ENCODE data around the gene TUBGCP2.
"Not testable (repeated sequence)": the region's sequence is repeated elsewhere in the genome, so short reads cannot be mapped to it uniquely, and the experiment has no call there.

Gene TUBGCP2

DNA sequence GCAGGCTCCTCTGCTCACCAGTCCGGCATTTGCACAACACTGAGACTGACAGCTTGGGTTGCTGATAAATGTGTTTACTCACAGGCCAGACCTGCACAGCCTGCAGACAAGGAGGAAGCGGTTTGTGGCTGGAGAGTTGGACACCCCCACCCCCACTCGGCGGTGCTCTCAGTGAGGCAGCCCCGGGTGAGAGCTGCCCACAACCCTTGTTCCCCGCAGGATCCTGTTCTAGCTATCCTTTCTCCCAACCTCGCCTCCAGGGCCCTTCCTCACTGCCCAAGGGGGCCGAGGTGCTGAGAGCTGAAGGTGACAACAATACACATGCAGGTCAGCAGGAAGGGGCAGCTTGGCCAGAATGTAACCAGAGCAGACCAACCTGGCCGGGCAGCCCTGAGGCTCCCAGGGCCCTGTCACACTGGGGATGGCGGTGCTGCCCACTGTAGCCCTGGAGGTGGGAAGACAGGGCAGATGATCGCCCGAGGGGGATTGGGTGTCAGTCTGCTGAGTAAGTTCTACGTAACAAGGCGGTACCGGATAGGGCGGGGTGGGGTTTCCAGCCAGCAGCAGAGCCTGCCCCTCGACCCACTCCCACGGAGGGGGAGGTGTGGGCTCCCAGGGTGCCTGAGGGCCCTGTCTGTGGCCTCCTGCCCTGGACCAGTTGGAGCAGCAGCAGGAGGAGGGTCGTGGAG, 30.0 kb downstream of the TUBGCP2 start:
- DNase-seq (ENCODE audit: low spot score): no peak

DNA sequence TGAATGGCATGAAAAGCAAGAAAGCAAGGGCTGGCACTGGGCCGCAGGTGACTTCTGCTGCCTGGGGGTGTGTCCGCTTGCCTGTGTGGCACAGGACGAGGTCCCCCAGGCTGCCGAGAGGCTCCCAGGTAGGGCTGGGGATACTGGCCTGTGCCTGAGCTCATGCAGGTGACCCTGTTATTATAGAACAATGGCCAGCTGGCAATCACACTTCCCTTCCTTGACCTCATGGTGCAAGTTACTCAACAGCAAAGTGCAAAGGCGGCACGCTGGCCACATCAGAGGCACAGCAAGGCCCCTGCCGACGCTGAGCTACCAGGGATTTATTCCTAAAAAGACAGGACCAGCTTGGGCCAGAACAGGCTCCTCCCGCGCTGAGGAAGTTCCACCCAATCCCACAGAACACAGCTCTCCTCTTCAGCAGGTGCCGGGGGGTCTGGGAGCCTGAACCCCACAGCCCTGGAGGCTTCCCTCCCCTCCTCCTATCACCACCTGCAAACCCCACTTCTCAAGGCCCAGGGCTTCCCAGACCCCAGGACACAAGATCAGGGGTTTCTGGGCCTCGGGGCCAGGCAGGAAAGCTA, 30.6 kb downstream of the TUBGCP2 start:
- DNase-seq (ENCODE audit: low spot score): no peak

DNA sequence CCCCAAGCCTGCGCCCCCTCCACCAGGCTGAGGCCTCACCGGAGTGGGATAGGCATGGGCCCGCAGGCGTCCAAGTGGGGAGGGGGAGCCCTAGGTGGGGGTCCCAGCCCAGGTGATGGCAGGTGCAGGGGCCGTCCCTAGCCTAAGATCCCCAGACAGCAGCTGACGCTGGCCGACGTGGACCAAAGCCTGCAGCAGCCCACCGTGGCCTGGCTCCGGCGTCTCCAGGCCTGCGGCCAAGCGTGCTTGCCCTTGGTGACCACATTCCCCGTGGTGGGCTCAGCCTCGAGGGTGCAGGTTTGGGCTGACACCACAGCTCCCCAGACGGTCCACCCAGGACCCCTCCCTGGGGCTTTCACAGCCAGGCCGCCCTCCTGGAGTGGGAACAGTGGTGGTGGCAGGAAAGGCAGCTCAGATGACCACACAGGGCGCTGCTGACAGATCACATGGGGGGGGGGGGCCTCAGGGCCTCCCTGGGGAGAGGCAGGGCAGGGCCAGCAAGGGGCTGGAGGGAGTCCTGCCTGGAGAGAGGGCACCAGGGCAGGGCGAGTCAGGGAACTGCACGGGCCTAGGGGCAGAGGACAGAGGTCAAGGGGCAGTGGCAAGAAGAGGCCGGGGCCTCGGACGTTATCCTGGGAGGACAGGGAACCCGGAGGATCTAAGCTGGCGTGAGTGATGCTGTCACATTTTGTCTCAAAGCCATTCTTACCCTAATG, 31.2 kb downstream of the TUBGCP2 start:
- DNase-seq (ENCODE audit: low spot score): no peak

DNA sequence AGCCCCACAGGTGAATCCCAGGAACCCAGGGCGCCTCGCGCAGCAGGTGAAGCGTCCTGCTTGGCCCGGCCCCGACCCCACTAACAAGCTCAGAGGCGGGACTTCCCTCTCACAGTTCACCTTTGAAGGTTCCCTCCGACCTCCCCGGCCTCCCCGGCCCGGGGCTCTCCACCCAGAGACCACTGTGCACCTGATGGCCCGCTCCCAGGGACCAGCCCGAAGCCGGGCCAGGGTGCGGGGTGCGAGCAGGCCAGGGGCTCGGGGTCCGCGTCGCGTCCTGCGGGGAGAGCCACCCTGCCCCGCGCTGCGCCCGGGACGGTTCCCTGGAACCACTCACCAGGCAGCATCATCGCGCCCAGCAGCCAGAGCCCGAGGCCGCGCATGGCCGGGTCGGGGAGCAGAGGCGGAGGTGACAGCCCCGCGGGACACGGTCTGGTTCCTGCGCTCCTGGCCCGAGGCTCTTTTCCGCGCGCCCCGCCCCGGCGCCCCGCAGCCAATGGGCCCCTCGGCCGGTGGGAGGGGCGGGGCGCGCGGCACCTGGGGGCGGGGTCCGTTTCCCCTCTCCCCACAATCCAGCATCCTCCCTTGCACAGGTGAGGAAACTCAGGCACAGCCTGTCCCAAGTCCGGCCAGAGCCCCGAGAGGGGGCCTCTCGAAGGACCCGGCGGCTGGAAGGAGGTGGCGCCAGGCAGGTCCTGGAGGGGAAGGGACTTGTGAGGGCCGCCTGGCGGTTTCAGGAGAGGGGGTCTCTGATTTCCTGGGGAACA, 32.1 kb downstream of the TUBGCP2 start, which contains the start of gene ADAM8:
ADAM8 (minus strand) TSS at position 434 of the 767 bp plus-strand sequence; CDS start at position 383, 51 bp downstream.
- DNase-seq (ENCODE audit: low spot score): peak; percentile 62

DNA sequence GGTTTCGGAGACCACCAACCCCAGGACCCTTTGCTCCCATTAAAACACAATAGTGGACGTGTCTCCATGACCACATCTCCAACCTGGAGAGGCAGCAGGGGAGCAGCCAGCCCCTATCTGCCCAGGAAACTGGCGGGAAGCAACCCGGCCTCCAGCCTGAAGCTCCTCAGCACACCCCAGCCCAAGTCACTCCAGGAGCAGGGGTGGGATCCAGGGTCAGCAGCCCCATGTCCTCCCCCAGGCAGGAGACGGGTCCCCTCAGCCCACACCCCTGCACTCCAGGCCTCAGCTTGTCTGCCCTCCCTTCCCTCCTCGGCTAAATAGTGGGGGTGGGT, 32.6 kb downstream of the TUBGCP2 start:
- no peak for DNase-seq (ENCODE audit: low spot score)

DNA sequence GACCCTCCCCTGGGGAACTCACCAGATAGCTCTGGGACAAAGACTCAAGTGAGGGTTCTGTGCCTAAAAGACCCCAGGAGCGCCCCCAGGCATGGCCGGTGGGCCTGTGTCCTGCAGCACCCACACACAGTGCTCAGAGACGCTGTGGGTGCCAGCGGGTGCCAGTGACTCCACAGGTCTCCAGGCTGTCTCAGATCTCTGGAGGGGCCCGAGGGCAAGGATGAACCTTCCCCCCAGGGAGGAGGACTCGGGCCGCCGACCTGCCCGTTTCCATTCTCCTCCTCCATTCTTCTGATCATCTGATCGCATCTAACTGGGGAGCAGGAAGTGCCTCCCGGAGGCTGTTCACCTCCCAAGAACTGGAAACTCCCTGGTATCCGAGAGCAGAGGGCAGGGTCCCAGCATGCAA, 33.0 kb downstream of the TUBGCP2 start:
- no peak for DNase-seq (ENCODE audit: low spot score)

DNA sequence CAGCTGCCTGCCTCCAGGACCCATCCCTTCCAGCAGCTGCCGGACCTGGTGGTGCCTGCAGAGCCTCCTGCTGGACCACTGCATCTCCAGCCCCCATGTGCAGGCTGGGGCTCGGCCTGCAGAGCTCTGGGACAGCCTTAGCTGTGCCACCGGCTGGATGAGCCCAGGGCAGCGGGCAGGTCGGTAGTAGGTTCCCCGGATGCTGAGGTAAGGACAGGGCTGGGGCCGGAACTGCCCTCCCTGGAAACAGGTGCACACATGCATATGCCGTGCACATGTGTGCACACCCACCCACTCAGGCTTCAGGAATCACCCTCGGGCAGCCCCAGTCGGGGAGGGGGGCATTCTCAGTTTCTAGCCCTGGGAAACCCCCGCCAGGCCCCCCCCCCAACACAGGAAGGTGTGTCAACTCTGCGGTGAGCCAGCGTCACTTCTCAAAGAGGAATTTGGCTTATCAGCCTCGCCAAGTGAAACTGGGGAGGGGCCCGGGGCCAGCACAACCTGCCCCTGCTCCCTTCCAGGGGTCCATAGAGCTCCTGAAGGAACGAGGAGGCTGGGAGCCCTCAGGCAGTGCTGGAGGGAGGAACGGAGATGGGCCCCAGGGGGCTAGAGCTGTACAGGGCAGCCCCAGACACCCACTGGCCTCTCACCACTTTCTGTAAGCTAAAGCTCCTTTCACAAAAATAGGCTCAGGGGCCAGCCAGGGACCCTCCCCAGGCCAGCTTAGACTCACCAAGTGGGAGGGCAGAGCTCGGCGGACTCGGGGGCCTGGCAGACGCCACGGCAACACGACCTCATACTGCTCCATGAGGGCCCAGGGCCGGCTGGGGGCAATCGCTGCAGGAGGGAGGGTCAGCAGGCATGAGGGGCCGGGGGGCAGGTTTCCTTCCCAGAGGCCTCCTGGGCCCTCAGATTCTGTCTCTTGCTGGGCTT, 33.7 kb downstream of the TUBGCP2 start:
- DNase-seq (ENCODE audit: low spot score): no peak

DNA sequence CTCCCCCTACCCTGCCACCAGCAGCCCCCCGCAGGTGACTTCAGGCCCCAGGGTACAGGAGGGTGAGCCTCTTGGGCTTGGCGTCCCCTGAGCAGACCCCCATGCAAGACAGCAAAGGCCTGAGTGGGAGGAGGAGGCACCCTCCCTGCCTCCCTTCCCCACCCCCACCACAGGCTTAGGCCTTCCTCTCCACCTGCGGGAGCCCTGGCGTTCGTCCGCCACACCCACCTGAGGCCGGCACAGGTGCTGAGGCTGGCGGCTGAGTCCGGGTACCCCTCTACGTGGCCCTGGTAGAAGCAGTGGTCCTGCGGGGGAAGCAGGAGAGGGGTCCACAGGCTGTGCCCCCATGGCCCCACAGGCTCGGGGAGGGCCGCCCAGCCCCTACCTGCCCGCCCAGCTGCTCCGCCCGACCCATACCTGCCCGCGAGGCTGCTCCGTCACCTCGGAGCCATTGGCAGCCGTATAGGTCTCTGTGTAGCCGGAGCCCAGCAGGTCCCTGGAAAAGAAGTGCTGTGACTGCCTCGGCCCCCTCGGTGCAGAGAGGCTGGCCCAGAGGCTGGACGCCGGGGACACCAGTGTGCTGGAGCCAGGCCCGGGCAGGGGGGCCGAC, 35.0 kb downstream of the TUBGCP2 start:
- DNase-seq (ENCODE audit: low spot score): no peak

DNA sequence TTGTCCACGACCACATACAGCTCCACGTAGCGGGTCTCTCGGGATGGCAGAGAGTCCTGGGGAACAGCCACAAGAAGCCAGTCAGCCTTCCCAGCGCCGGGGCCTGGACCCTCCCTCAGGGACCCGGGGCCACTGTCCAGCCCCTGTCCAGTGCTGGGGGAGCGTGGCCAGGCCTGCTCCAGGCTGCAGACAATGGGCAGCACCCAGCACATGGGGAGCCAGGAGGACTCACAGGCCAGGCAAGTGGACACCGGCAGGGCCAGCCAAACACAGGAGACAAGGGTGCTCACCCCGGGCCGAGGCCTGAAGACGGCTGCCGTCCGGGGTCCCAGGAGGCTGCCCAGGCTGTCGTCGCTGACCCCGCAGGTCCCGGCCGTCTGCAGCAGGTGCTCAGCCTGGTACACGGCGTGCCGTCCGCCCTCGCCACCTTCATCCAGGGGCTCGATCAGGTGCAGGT, 35.7 kb downstream of the TUBGCP2 start:
- DNase-seq (ENCODE audit: low spot score): no peak

DNA sequence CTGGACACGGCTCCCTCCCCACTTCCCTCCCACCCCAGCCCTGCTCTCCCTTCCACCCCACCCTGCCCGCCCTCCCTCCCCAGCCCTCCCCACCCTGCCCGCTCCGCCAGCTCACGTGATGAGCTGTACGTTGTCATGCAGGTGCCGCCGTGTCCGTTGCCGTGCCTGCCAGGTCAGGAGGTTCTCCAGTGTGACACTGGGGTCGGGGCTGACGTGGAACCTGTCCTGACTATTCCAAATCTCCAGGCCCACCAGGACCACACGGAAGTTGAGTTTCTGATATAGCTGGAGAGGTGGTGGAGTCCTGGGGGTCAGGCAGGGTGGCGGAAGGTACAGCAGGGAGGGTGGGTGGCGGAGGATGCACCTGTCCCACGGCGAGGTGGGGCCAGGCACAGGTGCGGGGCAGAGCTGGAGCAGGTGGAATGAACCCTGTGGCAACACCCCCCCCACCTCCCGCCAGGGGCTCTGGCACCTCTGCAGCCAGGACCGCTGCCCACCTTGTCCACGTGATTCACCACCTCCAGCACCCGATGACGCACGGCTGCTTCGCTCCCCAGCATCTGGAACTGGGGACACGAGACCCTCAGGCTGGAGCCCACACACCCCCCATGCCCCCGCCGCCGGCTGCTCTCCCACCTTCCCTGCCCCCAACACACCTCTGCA, 36.2 kb downstream of the TUBGCP2 start:
- DNase-seq (ENCODE audit: low spot score): no peak

DNA sequence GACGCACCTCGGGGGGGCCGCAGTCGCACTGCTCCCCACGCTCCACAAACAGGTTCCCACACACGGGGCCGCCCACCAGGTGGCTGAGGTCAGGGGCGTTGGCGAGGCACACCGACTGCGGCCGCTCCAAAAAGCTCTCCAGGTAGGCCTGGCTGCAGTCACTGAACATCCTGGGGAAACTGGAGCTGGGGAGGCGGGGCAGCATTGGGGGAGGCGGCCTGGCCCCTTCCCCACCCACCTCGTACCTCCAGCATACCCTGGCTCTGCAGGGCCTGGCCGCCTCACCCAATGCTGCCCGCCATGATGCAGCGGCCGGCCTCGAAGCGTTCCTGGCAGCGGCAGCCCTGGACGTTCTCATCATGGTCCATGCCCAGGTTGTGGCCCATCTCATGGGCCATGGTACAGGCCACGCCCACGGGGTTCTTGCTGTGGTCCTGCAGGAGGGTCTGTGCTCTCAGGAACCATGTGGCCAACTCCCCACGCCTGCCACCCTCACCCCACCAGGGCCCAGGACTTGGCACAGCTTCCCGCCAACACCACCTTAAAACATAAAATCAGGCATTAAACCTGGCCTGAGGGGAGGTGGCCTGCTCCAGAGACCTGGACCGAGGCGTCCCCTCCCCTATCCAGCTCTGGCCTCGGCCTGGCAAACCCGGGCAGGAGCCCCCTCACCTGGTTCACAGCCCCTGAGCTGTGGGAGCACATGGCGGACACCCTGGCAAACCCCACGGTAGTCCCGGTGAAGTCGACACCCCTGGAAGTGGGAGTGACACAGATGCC, 37.0 kb downstream of the TUBGCP2 start:
- DNase-seq (ENCODE audit: low spot score): no peak

DNA sequence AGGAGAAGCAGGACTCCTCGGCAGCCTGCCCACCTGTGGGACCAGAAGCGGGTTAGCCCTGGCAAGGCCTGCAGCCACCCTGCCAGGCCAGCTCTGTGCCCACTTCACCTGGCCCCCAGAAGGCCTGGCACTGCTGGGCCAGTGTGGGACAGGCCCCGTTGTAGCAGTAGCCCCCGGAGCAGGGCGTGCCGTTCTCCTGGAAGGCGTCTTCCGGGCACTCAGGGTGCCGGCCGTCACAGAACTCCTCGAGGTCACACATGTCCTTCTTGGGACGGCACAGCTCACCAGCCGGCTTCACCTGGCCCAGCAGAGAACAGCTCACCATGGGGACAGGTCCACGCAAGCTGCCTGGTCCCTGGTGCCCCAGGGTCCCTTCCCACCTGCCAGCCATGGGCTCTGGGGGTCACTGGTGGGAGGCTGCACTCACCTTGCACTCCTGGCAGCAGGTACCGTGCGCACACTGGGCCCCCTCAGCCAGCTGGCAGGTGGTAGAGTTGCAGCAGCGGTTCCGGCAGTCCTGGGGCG, 37.8 kb downstream of the TUBGCP2 start:
- DNase-seq (ENCODE audit: low spot score): no peak

DNA sequence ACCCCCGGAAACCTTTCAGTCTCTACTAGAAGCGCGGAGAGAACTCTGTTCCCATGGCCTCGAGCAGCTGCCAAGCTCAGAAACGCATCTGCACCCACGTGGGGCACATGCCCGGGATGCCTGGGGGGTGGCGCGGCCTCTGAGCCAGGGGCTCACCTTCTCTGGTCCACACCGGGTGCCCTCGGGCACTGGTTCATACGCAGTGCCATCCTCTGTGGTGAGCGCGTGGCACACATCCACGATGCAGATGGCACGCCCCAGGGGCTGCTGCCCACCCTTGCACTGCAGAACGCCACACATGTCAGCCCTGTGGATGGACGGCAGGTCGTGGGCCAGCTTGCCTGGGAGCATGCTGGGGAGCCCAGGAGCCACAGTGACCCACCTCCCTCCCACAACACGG, 38.5 kb downstream of the TUBGCP2 start:
- DNase-seq (ENCODE audit: low spot score): no peak

DNA sequence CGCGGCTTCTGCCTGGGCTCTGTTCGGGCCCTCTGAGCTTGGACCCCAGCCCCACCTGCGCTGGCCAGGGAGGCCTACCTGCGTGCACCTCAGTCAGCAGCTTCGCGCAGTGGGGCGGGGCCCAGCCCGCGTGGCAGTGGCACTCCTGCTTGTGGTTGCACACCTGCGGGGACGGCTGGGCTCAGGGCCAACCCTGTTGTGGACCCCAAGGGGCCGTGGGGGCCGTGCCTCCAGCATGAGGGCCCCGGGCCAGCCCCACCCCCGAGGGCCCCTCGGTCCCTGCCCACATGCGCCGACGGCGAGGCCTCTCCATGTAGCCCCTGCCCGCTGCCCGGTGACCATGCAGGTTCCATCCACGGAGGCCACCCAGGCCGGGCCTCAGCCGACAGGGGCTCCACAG, 39.3 kb downstream of the TUBGCP2 start:
- DNase-seq (ENCODE audit: low spot score): no peak

DNA sequence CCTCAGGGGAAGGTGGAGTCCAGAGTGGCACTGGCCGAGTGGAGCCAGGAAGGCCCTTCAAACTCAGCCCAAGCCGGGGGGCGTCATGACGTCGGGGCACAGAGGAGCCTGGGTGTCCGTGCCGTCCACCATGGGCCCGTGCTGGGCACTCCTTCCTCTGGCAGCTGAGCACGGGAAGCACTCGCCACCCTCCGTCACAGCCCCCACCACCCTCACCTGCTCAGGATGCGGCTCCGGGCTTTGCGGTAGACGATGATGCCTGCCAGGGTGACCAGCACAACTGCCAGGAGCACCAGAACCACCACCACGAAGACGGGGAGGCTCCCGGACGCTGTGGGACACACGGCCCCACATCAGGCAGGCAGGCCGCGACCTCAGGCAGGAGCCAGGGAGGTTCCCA, 40.1 kb downstream of the TUBGCP2 start:
- no peak for DNase-seq (ENCODE audit: low spot score)

DNA sequence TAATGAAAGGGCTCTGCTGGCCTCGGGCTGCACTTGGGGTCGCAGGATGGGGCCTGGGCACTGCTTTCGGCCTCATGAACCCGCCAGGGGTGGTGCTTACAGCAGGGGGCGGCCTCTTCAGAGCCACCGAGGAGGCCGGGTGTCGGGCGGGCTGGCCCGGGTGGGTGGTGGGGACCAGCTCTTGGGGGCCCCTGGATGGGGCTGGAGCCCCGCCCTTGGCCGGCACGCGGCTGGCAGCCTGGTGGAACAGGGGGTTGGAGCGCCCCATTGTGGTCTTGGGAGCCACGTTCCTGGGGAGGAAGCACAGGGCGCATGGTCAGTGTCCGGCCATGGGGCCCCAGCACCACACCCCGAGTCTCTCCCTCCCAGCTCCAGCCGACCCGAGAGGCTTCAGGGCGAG, 40.8 kb downstream of the TUBGCP2 start:
- DNase-seq (ENCODE audit: low spot score): no peak

DNA sequence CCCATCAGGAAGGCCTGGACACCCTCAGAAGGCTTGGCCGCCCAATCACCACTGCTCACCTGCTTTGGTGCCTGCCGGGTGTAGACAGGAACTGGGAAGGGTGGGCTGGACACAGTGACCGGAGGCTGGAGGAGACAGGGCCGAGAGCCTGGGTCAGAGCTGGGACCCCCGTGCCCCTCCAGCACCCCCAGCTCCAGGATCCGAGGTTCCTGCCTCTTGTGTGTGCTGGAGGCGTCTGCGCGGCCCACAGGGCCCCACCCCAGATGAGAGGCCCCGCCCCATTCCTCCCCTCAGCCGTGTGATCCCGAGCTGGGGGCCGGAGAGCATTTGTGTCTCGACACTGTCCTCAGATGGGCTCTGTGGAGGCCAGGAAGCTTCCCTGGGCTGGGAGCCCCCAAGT, 41.4 kb downstream of the TUBGCP2 start:
- DNase-seq (ENCODE audit: low spot score): no peak

DNA sequence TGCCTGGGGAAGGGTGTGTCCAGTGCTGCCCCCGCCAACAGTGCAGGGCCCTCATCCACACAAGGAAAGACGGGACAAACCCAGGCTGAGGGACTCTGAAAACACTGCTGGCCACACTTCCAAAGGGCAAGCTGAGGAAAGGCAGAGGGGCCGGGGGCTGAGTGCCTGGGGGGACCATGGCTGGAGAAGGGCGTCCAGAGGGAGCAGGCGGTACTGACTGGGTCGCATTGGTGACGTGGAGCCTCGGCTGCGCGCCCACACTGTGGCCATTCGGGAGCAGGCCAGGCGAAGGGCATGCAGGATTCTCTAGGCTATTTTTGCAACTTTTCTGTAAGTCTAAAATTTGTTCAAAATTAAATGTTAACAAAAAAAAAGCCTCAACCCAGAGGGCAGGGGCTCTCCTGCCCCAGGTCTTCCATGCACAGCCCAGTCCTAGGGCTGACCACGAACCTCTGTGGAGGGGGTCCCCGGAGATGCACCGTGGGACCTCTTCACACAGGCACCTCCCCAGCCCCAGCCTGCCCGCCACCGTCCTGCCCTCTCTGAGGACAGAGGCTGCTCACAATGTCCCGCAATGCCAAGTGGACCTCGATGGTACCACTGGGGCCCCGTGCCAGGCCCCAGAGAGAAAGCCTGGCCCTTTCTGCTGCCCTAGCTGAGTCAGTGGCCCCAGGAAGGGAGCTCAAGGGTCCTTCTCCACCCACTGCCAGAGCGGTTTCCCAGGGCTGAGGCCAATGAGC, 42.4 kb downstream of the TUBGCP2 start:
- DNase-seq (ENCODE audit: low spot score): no peak

DNA sequence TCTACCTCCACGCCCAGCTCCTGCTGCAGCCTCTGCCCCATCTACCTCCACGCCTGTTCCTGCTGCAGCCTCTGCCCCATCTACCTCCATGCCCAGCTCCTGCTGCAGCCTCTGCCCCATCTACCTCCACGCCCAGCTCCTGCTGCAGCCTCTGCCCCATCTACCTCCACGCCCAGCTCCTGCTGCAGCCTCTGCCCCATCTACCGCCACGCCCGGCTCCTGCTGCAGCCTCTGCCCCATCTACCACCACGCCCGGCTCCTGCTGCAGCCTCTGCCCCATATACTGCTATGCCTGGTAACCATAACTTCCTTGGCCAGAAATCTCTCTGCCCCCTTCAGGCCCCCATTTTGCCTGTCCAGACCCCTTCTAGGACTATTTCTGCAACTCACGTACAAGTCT, 43.6 kb downstream of the TUBGCP2 start:
- not testable (repeated sequence) for DNase-seq (ENCODE audit: low spot score)

Measured in GM03348 (cell line).